Middle frontal gyrus (tissue), 1 donor: Measurements from ENCODE around the gene SMYD4.
"Not testable (repeated sequence)": the region's sequence is repeated elsewhere in the genome, so short reads cannot be mapped to it uniquely, and the experiment has no call there.

ENCODE experiments used
- DNase-seq: peaks from one replicate; pipeline ENCODE4 v3.0.0-alpha.2; 2015; ENCODE audit warnings: low spot score; ENCODE audit errors: extremely low spot score

Gene SMYD4

GRCh38 chr17:1785930-1786329, 43.8 kb downstream of the SMYD4 start:
- no peak for DNase-seq

GRCh38 chr17:1783834-1784611, 45.7 kb downstream of the SMYD4 start:
- no peak for DNase-seq

- DNase-seq, result no peak
These were observed 46.4 kb downstream of the SMYD4 start for GRCh38 chr17:1783271-1783670.

- no peak for DNase-seq
These were observed 47.5 kb downstream of the SMYD4 start for GRCh38 chr17:1782171-1782567.

GRCh38 chr17:1779571-1780131, 50.1 kb downstream of the SMYD4 start:
- DNase-seq, result no peak

- DNase-seq, result no peak
These were observed 52.8 kb downstream of the SMYD4 start for GRCh38 chr17:1776857-1777256.

- no peak for DNase-seq
These were observed 53.4 kb downstream of the SMYD4 start for GRCh38 chr17:1776328-1776727.

GRCh38 chr17:1774390-1775176, 55.1 kb downstream of the SMYD4 start:
- DNase-seq, result no peak

GRCh38 chr17:1773696-1774181, 56.0 kb downstream of the SMYD4 start:
- DNase-seq, result no peak

- DNase-seq, result not testable (repeated sequence)
These were observed 56.6 kb downstream of the SMYD4 start for GRCh38 chr17:1773000-1773695.

GRCh38 chr17:1769822-1770477, 59.8 kb downstream of the SMYD4 start:
- DNase-seq, result no peak

- no peak for DNase-seq
These were observed 62.3 kb downstream of the SMYD4 start for GRCh38 chr17:1767358-1767757.

GRCh38 chr17:1766382-1767135, 63.1 kb downstream of the SMYD4 start:
- no peak for DNase-seq

GRCh38 chr17:1765576-1765975, 64.1 kb downstream of the SMYD4 start:
- no peak for DNase-seq

GRCh38 chr17:1764705-1765104, 65.0 kb downstream of the SMYD4 start:
- not testable (repeated sequence) for DNase-seq

- no peak for DNase-seq
These were observed 65.4 kb downstream of the SMYD4 start for GRCh38 chr17:1764284-1764683.

GRCh38 chr17:1762901-1763898, 66.5 kb downstream of the SMYD4 start:
- no peak for DNase-seq

- DNase-seq, result no peak
These were observed 67.3 kb downstream of the SMYD4 start for GRCh38 chr17:1762233-1762900.

- DNase-seq, result no peak
These were observed 70.2 kb downstream of the SMYD4 start for GRCh38 chr17:1759529-1759928.
